Measurements from ENCODE around the gene ZDHHC8. TPM values are rescaled to one million over a fixed set of nuclear protein-coding genes. Genes with fewer than 3 reads are reported as not detected.

Gene ZDHHC8
- total RNA-seq, 2 experiments from 2014 or later = 44.5 to 44.8 TPM

- H3K27ac Mint-ChIP-seq = no peak overlapping the region
- intact Hi-C loops (cut with micrococcal nuclease) = no loop called here
- ATAC-seq (peak; percentile 12), DNase-seq (peak; percentile 32)
- ChIA-PET CTCF (no interaction called here), POLR2A (no interaction called here)
- H3K36me3 Mint-ChIP-seq (ENCODE audit: low read depth) = peaks cover 8% of the 10 kb centered on the region
- H3K9me3 Mint-ChIP-seq = no peaks in the 10 kb centered on the region
- peaks cover 48% of the 10 kb centered on the region for H3K4me1 Mint-ChIP-seq (ENCODE audit: low read depth)
- TF ChIP-seq, protein P1, sequence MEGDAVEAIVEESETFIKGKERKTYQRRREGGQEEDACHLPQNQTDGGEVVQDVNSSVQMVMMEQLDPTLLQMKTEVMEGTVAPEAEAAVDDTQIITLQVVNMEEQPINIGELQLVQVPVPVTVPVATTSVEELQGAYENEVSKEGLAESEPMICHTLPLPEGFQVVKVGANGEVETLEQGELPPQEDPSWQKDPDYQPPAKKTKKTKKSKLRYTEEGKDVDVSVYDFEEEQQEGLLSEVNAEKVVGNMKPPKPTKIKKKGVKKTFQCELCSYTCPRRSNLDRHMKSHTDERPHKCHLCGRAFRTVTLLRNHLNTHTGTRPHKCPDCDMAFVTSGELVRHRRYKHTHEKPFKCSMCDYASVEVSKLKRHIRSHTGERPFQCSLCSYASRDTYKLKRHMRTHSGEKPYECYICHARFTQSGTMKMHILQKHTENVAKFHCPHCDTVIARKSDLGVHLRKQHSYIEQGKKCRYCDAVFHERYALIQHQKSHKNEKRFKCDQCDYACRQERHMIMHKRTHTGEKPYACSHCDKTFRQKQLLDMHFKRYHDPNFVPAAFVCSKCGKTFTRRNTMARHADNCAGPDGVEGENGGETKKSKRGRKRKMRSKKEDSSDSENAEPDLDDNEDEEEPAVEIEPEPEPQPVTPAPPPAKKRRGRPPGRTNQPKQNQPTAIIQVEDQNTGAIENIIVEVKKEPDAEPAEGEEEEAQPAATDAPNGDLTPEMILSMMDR (IDR thresholded peaks at IDR 0.05) = no peak
- H3K27me3 Mint-ChIP-seq = no peaks in the 10 kb centered on the region
- peak overlapping the region; percentile 72 for H3K4me3 Mint-ChIP-seq
Observed at GRCh38 chr22:20131859-20132685, 468 bp downstream of the ZDHHC8 start.

DNA sequence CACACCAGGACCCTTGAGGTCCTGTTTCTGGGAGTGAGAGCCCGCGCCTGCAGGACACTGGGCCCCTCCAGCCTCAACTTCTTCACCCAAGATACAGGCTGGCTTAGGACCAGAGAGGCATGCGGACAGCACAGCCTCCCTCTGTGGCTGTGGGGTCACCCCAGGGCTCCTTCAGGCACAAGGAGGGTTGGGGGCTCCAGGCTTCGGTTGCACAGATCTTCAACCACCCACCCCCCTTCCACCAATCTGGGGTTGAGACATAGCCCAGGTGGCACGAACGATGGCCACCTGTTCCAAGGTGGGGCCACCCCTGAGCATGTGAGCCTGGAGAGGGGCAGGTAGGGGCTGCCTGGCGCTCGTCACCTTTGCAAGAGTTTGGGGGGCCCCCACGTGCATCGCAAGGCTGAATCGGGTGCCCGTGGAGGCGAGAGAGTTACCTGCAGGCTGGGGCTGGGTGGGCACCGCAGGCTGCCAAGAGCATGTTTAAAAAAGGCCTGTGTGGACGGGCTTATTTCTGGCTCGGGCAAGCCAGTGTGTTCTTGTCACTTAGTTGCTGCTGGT lies 1.2 kb downstream of the ZDHHC8 start:
- CTCF ChIA-PET = no interaction called here
- Mint-ChIP-seq H3K4me3 (peak overlapping the region; percentile 72), H3K27ac (no peak overlapping the region), H3K36me3 (ENCODE audit: low read depth) (peaks cover 5% of the 10 kb centered on the region), H3K9me3 (no peaks in the 10 kb centered on the region), H3K27me3 (no peaks in the 10 kb centered on the region), H3K4me1 (ENCODE audit: low read depth) (peaks cover 53% of the 10 kb centered on the region)
- TF ChIP-seq, protein P1 (IDR thresholded peaks at IDR 0.05) = no peak
- DNase-seq (no peak), ATAC-seq (no peak)
- POLR2A ChIA-PET = no interaction called here
- intact Hi-C loops (cut with micrococcal nuclease) = no loop called here

GRCh38 chr22:20133930-20134549 lies 2.4 kb downstream of the ZDHHC8 start:
- H3K27ac Mint-ChIP-seq = no peak overlapping the region
- CTCF ChIA-PET = no interaction called here
- intact Hi-C loops (cut with micrococcal nuclease) = no loop called here
- H3K9me3 Mint-ChIP-seq = no peaks in the 10 kb centered on the region
- POLR2A ChIA-PET = interaction anchor here (0.7 kb wide), 1 partner anchor 26 kb away, joined by 3 read pairs; no protein-coding TSS in a partner anchor
- DNase-seq (no peak), ATAC-seq (no peak)
- no peaks in the 10 kb centered on the region for H3K36me3 Mint-ChIP-seq (ENCODE audit: low read depth)
- no peaks in the 10 kb centered on the region for H3K27me3 Mint-ChIP-seq
- H3K4me1 Mint-ChIP-seq (ENCODE audit: low read depth) = peaks cover 45% of the 10 kb centered on the region
- TF ChIP-seq, protein P1 (IDR thresholded peaks at IDR 0.05) = no peak
- H3K4me3 Mint-ChIP-seq = peak overlapping the region; percentile 72

- peaks cover 37% of the 10 kb centered on the region for H3K4me1 Mint-ChIP-seq (ENCODE audit: low read depth)
- H3K27ac Mint-ChIP-seq = no peak overlapping the region
- peaks cover 3% of the 10 kb centered on the region for H3K36me3 Mint-ChIP-seq (ENCODE audit: low read depth)
- no peak overlapping the region for H3K4me3 Mint-ChIP-seq
- TF ChIP-seq, protein P1 (IDR thresholded peaks at IDR 0.05) = no peak
- H3K9me3 Mint-ChIP-seq = no peaks in the 10 kb centered on the region
- CTCF ChIA-PET = no interaction called here
- intact Hi-C loops (cut with micrococcal nuclease) = no loop called here
- DNase-seq = no peak
- H3K27me3 Mint-ChIP-seq = no peaks in the 10 kb centered on the region
- no peak for ATAC-seq
- POLR2A ChIA-PET = interaction anchor here (0.6 to 1.6 kb wide), 3 partner anchors 8 to 405 kb away, joined by 3 to 6 read pairs (median 3); no protein-coding TSS in a partner anchor
Observed at GRCh38 chr22:20135265-20135664, 3.7 kb downstream of the ZDHHC8 start.
